Measurements from ENCODE around the gene ZNF646.

ZNF646 gene

DNA sequence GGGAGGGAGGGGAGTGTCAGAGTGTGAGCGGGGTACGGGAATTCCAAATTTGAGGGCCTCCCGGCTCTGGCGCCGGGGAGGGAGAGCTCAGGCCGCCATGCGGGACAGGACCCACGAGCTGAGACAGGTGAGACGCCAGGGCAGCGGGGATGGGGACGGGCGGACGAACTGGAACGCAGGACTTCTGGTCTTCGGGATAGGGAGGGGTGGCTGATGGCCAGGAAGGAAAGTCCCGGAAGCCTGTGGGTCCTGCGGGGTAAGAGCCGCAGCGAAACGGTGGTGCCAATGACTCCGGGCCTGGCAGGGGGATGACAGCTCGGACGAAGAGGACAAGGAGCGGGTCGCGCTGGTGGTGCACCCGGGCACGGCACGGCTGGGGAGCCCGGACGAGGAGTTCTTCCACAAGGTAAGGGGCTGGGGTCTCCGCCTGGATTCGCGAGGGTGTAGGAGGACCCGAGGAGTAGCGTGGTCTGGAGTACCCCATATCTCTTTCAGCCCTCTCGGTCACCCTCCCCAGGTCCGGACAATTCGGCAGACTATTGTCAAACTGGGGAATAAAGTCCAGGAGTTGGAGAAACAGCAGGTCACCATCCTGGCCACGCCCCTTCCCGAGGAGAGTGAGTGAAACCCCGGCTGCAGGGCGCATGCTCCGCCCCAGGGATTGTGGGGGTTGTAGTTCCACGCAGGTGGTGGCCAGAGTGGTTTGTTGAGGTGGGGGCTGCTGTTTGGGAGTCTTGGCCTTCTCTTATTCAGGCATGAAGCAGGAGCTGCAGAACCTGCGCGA, 40.3 kb upstream of the ZNF646 start:
- H3K4me3 ChIP-seq (ENCODE audit: low read length): peak overlapping the region; percentile 99
- peak; percentile 75 for DNase-seq (ENCODE audit: low read depth)
- TF ChIP-seq, protein P1, sequence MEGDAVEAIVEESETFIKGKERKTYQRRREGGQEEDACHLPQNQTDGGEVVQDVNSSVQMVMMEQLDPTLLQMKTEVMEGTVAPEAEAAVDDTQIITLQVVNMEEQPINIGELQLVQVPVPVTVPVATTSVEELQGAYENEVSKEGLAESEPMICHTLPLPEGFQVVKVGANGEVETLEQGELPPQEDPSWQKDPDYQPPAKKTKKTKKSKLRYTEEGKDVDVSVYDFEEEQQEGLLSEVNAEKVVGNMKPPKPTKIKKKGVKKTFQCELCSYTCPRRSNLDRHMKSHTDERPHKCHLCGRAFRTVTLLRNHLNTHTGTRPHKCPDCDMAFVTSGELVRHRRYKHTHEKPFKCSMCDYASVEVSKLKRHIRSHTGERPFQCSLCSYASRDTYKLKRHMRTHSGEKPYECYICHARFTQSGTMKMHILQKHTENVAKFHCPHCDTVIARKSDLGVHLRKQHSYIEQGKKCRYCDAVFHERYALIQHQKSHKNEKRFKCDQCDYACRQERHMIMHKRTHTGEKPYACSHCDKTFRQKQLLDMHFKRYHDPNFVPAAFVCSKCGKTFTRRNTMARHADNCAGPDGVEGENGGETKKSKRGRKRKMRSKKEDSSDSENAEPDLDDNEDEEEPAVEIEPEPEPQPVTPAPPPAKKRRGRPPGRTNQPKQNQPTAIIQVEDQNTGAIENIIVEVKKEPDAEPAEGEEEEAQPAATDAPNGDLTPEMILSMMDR (conservative IDR thresholded peaks at IDR 0.05; ENCODE audit: low read length): no peak

DNA sequence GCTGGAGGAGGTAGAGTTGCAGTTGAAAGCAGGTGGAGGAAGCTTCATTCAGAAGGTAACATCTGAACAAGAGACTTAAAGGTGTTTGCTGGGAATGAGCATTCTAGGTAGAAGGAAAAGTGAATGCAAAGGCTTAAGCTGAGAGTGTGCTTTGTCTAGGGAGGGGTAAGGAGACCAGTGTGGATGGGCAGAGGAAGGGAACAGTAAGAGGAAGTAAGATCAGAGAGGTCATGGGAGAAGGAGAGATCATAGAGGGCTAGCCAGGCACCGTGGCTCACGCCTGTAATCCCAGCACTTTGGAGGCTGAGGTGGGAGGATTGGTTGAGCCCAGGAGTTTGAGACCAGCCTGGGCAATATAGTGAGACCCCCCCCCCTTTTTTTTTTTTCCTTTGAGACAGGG, 37.5 kb upstream of the ZNF646 start:
- TF ChIP-seq, protein P1 (conservative IDR thresholded peaks at IDR 0.05; ENCODE audit: low read length): no peak
- DNase-seq (ENCODE audit: low read depth): no peak
- H3K4me3 ChIP-seq (ENCODE audit: low read length): no peak overlapping the region

DNA sequence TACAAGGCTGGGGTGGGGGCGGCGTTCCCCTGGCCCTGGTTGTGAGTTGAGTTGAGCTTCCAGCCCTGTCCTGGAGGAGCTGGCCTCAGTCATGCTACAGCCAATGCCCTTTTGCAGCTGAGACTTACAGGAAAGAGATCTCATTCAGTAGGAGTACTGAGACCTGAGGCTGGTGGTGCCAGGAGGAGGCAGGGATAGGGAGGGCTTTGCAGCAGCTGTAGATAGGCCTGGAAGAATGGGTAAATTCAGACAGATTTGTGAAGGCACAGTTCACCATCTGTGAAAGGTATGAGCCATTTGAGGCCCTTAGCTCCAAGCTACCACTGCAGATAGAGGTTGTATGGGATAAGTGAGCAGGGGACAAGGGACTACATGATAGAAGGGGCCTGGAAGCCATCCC, 35.2 kb upstream of the ZNF646 start:
- no peak overlapping the region for H3K4me3 ChIP-seq (ENCODE audit: low read length)
- TF ChIP-seq, protein P1 (conservative IDR thresholded peaks at IDR 0.05; ENCODE audit: low read length): no peak
- DNase-seq (ENCODE audit: low read depth): no peak

DNA sequence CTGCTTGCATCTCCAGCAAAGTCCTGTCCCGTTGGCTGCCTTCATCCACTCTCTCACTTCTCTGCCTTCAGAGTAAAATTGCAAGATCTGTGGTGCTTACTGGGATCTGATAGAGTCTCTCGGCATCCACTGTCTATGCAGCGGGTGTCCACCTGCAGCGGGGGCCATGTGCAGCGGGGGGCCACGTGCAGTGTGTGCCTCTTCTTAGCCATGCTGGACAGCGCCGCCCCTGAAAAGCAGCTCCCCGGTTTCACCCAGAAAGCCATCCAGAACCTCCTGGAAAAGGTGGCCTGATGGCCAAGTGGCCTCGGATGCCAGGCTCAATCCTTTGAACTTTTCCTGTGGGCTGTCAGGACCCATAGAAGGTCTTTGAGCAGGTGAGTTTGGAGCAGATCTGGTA, 31.4 kb upstream of the ZNF646 start:
- TF ChIP-seq, protein P1 (conservative IDR thresholded peaks at IDR 0.05; ENCODE audit: low read length): no peak
- H3K4me3 ChIP-seq (ENCODE audit: low read length): no peak overlapping the region
- no peak for DNase-seq (ENCODE audit: low read depth)

DNA sequence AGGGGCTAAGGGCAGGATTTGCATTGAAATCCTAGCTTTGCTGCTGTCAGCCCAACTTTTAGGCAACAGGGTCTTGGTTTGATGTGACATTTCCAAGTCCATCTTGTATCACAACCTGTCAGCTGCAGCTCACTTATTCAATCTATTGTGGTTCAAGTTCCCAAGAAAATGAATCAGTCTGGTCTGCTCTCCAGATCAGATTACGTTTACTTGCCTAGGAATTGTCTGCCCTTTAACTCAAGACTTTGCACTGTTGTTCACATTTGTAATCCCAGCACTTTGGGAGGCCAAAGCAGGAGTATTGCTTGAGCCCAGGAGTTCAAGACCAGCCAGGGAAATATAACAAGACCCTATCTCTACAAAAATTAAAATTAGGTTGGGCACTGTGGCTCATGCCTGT, 30.9 kb upstream of the ZNF646 start:
- no peak overlapping the region for H3K4me3 ChIP-seq (ENCODE audit: low read length)
- TF ChIP-seq, protein P1 (conservative IDR thresholded peaks at IDR 0.05; ENCODE audit: low read length): no peak
- DNase-seq (ENCODE audit: low read depth): no peak

DNA sequence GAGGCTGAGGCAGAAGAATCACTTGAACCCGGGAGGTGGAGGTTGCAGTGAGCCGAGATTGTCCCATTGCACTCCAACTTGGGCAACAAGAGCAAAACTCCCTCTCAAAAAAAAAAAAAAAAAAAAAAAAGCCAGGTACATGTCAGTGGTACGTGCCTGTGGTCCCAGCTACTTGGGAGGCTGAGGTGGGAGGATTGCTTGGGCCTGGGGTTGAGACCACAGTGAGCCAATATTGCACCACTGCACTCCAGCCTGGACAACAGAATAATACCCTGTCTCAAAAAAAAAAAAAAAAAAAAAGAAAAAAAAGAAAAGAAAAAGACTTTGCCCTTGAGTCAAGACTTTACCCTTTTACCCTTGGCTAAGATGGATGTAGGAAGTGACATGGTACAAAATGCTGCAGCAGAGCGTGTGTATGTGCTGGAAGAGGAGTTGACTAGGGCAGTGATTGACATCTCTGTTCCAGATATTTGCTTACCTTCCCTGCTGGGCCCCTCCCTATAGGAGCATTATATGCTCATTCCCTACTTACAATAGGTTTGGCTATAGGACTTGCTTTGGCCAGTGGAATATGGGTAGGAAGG, 30.2 kb upstream of the ZNF646 start:
- TF ChIP-seq, protein P1 (conservative IDR thresholded peaks at IDR 0.05; ENCODE audit: low read length): no peak
- no peak overlapping the region for H3K4me3 ChIP-seq (ENCODE audit: low read length)
- no peak for DNase-seq (ENCODE audit: low read depth)
